ENCODE results near the gene GPR37L1.
"Not testable (repeated sequence)": the region's sequence is repeated elsewhere in the genome, so short reads cannot be mapped to it uniquely, and the experiment has no call there.

Gene GPR37L1

DNA sequence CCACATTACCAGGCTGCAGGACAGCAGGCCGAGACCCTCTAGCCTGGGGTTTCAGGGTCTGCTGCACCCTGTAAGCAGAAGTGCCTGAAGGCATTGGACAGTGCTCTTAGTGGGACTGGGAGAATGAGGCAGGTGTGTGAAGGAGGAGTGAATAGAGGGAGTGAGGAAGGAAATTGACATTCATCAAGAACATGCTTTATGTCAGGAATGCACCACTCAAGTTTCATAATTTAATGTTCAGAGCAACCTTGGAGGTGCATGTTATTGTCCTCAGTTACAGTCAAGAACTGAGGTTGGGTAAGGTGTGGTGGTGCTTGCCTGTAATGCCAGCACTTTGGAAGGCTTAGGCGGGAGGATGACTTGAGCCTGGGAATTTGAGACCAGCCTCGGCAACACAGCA lies 11.7 kb upstream of the GPR37L1 start:
- DNase-seq (ENCODE audit: extremely low read depth, low read depth), result no peak
- no peak overlapping the region for H3K4me3 ChIP-seq (replicated peaks; ENCODE audit: low read depth, low read length)
- TF ChIP-seq, protein P1, sequence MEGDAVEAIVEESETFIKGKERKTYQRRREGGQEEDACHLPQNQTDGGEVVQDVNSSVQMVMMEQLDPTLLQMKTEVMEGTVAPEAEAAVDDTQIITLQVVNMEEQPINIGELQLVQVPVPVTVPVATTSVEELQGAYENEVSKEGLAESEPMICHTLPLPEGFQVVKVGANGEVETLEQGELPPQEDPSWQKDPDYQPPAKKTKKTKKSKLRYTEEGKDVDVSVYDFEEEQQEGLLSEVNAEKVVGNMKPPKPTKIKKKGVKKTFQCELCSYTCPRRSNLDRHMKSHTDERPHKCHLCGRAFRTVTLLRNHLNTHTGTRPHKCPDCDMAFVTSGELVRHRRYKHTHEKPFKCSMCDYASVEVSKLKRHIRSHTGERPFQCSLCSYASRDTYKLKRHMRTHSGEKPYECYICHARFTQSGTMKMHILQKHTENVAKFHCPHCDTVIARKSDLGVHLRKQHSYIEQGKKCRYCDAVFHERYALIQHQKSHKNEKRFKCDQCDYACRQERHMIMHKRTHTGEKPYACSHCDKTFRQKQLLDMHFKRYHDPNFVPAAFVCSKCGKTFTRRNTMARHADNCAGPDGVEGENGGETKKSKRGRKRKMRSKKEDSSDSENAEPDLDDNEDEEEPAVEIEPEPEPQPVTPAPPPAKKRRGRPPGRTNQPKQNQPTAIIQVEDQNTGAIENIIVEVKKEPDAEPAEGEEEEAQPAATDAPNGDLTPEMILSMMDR (IDR thresholded peaks at IDR 0.05; ENCODE audit: low read depth, low read length, missing control alignments), result no peak

DNA sequence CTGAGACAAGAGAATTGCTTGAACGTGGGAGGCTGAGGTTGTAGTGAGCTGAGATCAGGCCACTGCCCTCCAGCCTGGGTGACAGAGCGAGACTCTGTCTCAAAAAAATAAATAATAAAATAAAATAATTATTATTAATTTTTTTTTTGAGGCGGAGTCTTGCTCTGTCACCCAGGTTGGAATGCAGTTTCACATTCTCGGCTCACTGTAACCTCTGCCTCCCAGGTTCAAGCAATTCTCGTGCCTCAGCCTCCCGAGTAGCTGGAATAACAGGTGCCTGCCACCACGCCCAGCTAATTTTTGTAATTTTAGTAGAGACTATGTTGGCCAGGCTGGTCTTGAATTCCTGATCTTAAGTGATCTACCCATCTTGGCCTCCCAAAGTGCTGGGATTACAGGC lies 11.1 kb upstream of the GPR37L1 start:
- not testable (repeated sequence) for H3K4me3 ChIP-seq (replicated peaks; ENCODE audit: low read depth, low read length); DNase-seq (ENCODE audit: extremely low read depth, low read depth)

GRCh38 chr1:202112859-202113689 lies 9.6 kb upstream of the GPR37L1 start:
- TF ChIP-seq, protein P1 (IDR thresholded peaks at IDR 0.05; ENCODE audit: low read depth, low read length, missing control alignments), result no peak
- H3K4me3 ChIP-seq (replicated peaks; ENCODE audit: low read depth, low read length), result no peak overlapping the region
- DNase-seq (ENCODE audit: extremely low read depth, low read depth), result no peak

DNA sequence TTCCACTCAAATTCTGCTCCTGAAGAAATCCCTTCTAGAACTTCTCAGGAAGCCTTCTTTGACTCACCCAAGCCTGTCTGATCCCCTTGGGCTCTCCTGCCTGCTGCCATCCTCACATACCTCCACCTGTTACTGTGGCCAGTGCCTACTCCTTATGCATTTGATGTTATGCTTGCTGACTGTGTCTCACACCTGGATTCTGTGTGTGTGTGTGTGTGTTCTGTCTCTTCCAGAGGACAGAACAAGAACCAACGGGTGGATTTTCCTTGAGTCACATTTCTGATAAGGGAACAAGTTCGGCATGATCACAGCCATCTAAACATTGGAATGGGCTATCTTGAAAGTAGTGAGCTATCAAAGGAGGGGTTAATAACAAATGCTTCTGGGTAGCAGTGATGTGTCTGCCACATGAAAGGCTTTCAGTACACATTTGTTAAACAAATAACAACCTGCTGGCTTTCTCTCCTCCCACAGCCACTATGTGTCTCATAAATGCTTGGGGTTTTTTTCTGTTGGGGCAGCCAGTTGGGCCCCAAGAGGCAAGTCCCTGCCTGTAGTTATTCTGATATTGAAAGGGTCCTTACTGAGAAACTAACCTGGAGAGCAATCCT lies 8.9 kb upstream of the GPR37L1 start:
- no peak overlapping the region for H3K4me3 ChIP-seq (replicated peaks; ENCODE audit: low read depth, low read length)
- TF ChIP-seq, protein P1 (IDR thresholded peaks at IDR 0.05; ENCODE audit: low read depth, low read length, missing control alignments), result no peak
- DNase-seq (ENCODE audit: extremely low read depth, low read depth), result no peak

GRCh38 chr1:202116287-202116686 lies 6.4 kb upstream of the GPR37L1 start:
- no peak overlapping the region for H3K4me3 ChIP-seq (replicated peaks; ENCODE audit: low read depth, low read length)
- TF ChIP-seq, protein P1 (IDR thresholded peaks at IDR 0.05; ENCODE audit: low read depth, low read length, missing control alignments), result no peak
- DNase-seq (ENCODE audit: extremely low read depth, low read depth), result no peak

DNA sequence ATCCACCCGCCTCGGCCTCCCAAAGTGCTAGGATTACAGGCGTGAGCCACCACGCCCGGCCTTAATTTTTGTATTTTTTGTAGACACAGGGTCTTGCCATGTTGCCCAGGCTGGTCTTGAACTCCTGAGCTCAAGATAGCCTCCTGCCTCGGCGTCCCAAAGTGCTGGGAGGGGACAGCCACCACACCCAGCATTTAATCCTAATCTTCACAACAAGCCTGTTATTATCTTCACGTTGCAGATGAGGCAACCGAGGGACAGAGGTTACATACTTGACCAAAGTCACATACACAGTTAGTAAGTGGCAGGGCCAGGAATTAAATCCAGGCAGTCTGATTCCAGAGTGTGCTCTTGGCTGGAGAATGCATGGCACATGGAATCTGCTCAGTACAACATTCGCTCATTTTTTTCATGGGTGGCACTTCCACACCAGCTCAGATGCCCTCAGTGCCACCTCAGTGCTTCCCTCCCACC lies 4.8 kb upstream of the GPR37L1 start:
- no peak for DNase-seq (ENCODE audit: extremely low read depth, low read depth)
- TF ChIP-seq, protein P1 (IDR thresholded peaks at IDR 0.05; ENCODE audit: low read depth, low read length, missing control alignments), result no peak
- H3K4me3 ChIP-seq (replicated peaks; ENCODE audit: low read depth, low read length), result no peak overlapping the region

- DNase-seq (ENCODE audit: extremely low read depth, low read depth), result no peak
- TF ChIP-seq, protein P1 (IDR thresholded peaks at IDR 0.05; ENCODE audit: low read depth, low read length, missing control alignments), result no peak
- H3K4me3 ChIP-seq (replicated peaks; ENCODE audit: low read depth, low read length), result no peak overlapping the region
Measured at GRCh38 chr1:202121006-202121405, 1.7 kb upstream of the GPR37L1 start.

Data from HFF-Myc (cell line).